Measurements from ENCODE around the gene DLAT.
A peak's percentile ranks its signal among the peaks of the same experiment; 100 is the strongest.

The DLAT gene

DNA sequence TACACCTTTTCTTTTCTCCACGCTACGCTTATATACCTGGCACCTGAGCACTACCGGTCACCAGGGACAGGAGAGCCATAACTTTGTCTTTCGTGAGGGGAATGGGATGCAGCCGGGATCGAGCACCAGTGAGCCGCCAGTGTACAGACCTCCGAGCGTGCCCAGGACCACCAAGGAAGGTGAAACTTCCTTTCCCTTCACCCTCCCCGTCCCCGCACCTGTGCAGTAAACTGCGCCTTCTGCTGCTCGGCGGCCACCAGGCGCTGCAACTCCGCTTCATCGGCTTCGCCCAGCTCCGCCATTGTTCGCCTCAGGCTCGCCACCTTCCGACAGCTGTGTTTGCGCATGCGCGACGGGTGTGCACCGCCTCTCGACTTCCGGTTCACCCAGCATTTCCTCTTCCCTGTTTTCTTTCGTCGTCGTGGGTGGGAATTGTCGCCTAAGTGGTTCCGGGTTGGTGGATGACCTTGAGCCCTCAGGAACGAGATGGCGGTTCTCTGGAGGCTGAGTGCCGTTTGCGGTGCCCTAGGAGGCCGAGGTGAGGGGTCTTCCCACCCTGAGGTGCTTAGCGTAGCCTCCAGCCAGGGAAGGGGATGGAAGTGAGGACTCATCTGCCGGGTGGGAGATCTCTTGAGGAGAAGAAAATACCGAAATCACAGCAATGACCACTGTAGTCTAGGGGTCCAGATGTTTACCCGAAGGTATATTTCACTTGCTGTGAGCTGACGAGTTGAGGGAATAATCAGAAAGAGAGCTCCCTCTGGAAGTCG, 61.4 kb downstream of the DLAT start, which contains the start of the genes SDHD and TIMM8B:
SDHD (plus strand) TSS at position 452 of the 770 bp plus-strand sequence; CDS start at position 487, 35 bp downstream.
TIMM8B (minus strand) TSS at position 335 of the 770 bp plus-strand sequence; CDS start at position 302, 33 bp downstream.
- H3K27ac ChIP-seq (ENCODE audit: extremely low read depth, low read depth, low read length), result peak within 1 kb of the TSS; percentile 18; the same call in 1 of the 2 replicates
- ChIA-PET POLR2A (interaction anchor here (0.5 to 1.7 kb wide), 7 partner anchors 9 to 160 kb away, joined by 3 to 7 read pairs (median 4); partner anchors contain the start of genes NKAPD1 and PIH1D2), CTCF (interaction anchor here (0.6 to 1.4 kb wide), 2 partner anchors 27 to 875 kb away, joined by 5 read pairs; partner anchors contain the start of gene NCAM1)
- peaks cover 15 to 83% of the 10 kb centered on the region in 2 experiments for H3K36me3 ChIP-seq (ENCODE audit: control insufficient read depth in 2 of 2, insufficient read depth in 1 of 2, low read length in 2 of 2)
- H3K4me1 ChIP-seq (ENCODE audit: control insufficient read depth, insufficient read depth, low read length), result no peaks in the 10 kb centered on the region
- no peaks in the 10 kb centered on the region for H3K9me3 ChIP-seq (ENCODE audit: control insufficient read depth, insufficient read depth, low read depth, low read length)
- H3K4me3 ChIP-seq (ENCODE audit: low read depth, low read length), result peak within 1 kb of the TSS; percentile 95
- TF ChIP-seq, protein P1, sequence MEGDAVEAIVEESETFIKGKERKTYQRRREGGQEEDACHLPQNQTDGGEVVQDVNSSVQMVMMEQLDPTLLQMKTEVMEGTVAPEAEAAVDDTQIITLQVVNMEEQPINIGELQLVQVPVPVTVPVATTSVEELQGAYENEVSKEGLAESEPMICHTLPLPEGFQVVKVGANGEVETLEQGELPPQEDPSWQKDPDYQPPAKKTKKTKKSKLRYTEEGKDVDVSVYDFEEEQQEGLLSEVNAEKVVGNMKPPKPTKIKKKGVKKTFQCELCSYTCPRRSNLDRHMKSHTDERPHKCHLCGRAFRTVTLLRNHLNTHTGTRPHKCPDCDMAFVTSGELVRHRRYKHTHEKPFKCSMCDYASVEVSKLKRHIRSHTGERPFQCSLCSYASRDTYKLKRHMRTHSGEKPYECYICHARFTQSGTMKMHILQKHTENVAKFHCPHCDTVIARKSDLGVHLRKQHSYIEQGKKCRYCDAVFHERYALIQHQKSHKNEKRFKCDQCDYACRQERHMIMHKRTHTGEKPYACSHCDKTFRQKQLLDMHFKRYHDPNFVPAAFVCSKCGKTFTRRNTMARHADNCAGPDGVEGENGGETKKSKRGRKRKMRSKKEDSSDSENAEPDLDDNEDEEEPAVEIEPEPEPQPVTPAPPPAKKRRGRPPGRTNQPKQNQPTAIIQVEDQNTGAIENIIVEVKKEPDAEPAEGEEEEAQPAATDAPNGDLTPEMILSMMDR (tag by site-specific recombination; IDR thresholded peaks at IDR 0.05), result peak; percentile 92
- TF ChIP-seq, protein P2, sequence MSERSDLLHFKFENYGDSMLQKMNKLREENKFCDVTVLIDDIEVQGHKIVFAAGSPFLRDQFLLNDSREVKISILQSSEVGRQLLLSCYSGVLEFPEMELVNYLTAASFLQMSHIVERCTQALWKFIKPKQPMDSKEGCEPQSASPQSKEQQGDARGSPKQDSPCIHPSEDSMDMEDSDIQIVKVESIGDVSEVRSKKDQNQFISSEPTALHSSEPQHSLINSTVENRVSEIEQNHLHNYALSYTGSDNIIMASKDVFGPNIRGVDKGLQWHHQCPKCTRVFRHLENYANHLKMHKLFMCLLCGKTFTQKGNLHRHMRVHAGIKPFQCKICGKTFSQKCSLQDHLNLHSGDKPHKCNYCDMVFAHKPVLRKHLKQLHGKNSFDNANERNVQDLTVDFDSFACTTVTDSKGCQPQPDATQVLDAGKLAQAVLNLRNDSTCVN (tag by site-specific recombination; optimal IDR thresholded peaks at IDR 0.05), result peak; percentile 65
- TF ChIP-seq ZNF366 (tag by site-specific recombination; conservative IDR thresholded peaks at IDR 0.05), result peak; percentile 72
- TF ChIP-seq ZFHX2 (tag by site-specific recombination; conservative IDR thresholded peaks at IDR 0.05), result peak; percentile 67
- peak; percentile 94 for TF ChIP-seq GLIS1 (tag by site-specific recombination; IDR thresholded peaks at IDR 0.05)
- TF ChIP-seq GLIS2 (tag by site-specific recombination; IDR thresholded peaks at IDR 0.05), result peak; percentile 69; the same call in 1 of the 2 replicates
- TF ChIP-seq, protein P3, sequence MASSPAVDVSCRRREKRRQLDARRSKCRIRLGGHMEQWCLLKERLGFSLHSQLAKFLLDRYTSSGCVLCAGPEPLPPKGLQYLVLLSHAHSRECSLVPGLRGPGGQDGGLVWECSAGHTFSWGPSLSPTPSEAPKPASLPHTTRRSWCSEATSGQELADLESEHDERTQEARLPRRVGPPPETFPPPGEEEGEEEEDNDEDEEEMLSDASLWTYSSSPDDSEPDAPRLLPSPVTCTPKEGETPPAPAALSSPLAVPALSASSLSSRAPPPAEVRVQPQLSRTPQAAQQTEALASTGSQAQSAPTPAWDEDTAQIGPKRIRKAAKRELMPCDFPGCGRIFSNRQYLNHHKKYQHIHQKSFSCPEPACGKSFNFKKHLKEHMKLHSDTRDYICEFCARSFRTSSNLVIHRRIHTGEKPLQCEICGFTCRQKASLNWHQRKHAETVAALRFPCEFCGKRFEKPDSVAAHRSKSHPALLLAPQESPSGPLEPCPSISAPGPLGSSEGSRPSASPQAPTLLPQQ (tag by site-specific recombination; IDR thresholded peaks at IDR 0.05), result peak; percentile 58; the same call in 1 of the 2 replicates
- TF ChIP-seq ZBTB17 (tag by site-specific recombination; IDR thresholded peaks at IDR 0.05), result 0 out of 2 replicates have a peak, but pooled peaks have one; percentile 38
- TF ChIP-seq, protein P4, sequence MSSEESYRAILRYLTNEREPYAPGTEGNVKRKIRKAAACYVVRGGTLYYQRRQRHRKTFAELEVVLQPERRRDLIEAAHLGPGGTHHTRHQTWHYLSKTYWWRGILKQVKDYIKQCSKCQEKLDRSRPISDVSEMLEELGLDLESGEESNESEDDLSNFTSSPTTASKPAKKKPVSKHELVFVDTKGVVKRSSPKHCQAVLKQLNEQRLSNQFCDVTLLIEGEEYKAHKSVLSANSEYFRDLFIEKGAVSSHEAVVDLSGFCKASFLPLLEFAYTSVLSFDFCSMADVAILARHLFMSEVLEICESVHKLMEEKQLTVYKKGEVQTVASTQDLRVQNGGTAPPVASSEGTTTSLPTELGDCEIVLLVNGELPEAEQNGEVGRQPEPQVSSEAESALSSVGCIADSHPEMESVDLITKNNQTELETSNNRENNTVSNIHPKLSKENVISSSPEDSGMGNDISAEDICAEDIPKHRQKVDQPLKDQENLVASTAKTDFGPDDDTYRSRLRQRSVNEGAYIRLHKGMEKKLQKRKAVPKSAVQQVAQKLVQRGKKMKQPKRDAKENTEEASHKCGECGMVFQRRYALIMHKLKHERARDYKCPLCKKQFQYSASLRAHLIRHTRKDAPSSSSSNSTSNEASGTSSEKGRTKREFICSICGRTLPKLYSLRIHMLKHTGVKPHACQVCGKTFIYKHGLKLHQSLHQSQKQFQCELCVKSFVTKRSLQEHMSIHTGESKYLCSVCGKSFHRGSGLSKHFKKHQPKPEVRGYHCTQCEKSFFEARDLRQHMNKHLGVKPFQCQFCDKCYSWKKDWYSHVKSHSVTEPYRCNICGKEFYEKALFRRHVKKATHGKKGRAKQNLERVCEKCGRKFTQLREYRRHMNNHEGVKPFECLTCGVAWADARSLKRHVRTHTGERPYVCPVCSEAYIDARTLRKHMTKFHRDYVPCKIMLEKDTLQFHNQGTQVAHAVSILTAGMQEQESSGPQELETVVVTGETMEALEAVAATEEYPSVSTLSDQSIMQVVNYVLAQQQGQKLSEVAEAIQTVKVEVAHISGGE (tag by site-specific recombination; conservative IDR thresholded peaks at IDR 0.05; ENCODE audit: low read depth), result peak; percentile 94
- TF ChIP-seq IKZF3 (tag by site-specific recombination; IDR thresholded peaks at IDR 0.05), result 0 out of 2 replicates have a peak, but pooled peaks have one; percentile 30
- no peak for TF ChIP-seq SETDB1 (IDR thresholded peaks at IDR 0.05; ENCODE audit: insufficient read length, low read length)
- peak; percentile 93 for TF ChIP-seq SP2 (tag by site-specific recombination; IDR thresholded peaks at IDR 0.05)
- TF ChIP-seq ZNF302 (tag by site-specific recombination; IDR thresholded peaks at IDR 0.05; ENCODE audit: low read depth), result no peak
- TF ChIP-seq, protein P5, sequence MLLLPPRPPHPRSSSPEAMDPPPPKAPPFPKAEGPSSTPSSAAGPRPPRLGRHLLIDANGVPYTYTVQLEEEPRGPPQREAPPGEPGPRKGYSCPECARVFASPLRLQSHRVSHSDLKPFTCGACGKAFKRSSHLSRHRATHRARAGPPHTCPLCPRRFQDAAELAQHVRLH (tag by site-specific recombination; IDR thresholded peaks at IDR 0.05), result peak; percentile 78
- TF ChIP-seq EGR2 (tag by site-specific recombination; IDR thresholded peaks at IDR 0.05; ENCODE audit: low read depth), result peak; percentile 65
- TF ChIP-seq, protein P6, sequence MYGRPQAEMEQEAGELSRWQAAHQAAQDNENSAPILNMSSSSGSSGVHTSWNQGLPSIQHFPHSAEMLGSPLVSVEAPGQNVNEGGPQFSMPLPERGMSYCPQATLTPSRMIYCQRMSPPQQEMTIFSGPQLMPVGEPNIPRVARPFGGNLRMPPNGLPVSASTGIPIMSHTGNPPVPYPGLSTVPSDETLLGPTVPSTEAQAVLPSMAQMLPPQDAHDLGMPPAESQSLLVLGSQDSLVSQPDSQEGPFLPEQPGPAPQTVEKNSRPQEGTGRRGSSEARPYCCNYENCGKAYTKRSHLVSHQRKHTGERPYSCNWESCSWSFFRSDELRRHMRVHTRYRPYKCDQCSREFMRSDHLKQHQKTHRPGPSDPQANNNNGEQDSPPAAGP (tag by site-specific recombination; IDR thresholded peaks at IDR 0.05), result 0 out of 2 replicates have a peak, but pooled peaks have one; percentile 54
- TF ChIP-seq ZBTB20 (tag by site-specific recombination; IDR thresholded peaks at IDR 0.05), result peak; percentile 78
- peak; percentile 68 for TF ChIP-seq SP3 (tag by site-specific recombination; IDR thresholded peaks at IDR 0.05)
- TF ChIP-seq YY1 (tag by site-specific recombination; IDR thresholded peaks at IDR 0.05), result peak; percentile 91
- TF ChIP-seq OSR2 (tag by site-specific recombination; IDR thresholded peaks at IDR 0.05), result no peak
- TF ChIP-seq ZNF600 (tag by site-specific recombination; IDR thresholded peaks at IDR 0.05), result peak; percentile 22; the same call in 1 of the 2 replicates
- no peak for TF ChIP-seq ZNF654 (tag by site-specific recombination; IDR thresholded peaks at IDR 0.05; ENCODE audit: low read depth)
- no peak for TF ChIP-seq ZNF214 (tag by site-specific recombination; IDR thresholded peaks at IDR 0.05; ENCODE audit: borderline replicate concordance)
- TF ChIP-seq ZNF629 (tag by site-specific recombination; IDR thresholded peaks at IDR 0.05), result peak; percentile 88
- no peak for TF ChIP-seq ZNF292 (tag by site-specific recombination; IDR thresholded peaks at IDR 0.05; ENCODE audit: borderline replicate concordance, low read depth)
- TF ChIP-seq ZXDB (tag by site-specific recombination; IDR thresholded peaks at IDR 0.05), result peak; percentile 50
- peak; percentile 65; the same call in 1 of the 2 replicates for TF ChIP-seq SP7 (tag by site-specific recombination; IDR thresholded peaks at IDR 0.05)
- TF ChIP-seq TRIM28 (IDR thresholded peaks at IDR 0.05; ENCODE audit: borderline replicate concordance, low read length), result peak; percentile 29; the same call in 1 of the 2 replicates

Data from HEK293 (cell line).